Mucosa of descending colon (tissue), 3 donors: Measurements from ENCODE around the gene SLC31A1. TPM values are rescaled to one million over a fixed set of nuclear protein-coding genes. Genes with fewer than 3 reads are reported as not detected.
"Not testable (repeated sequence)": the region's sequence is repeated elsewhere in the genome, so short reads cannot be mapped to it uniquely, and the experiment has no call there.

Source experiments
- ATAC-seq: fragments of 200-7000 bp; cut with Tn5 transposase; one replicate; pipeline ENCODE4 v1.9.1; 2020; ENCODE audit warnings: mild to moderate bottlenecking, moderate library complexity
- DNase-seq, 3 donors: peaks; one replicate each; pipeline ENCODE4 v3.0.0-alpha.2; 2020
- H3K36me3 ChIP-seq: fragments of 200-600 bp; one replicate; pipeline ENCODE4 v1.8.0; 2021; ENCODE audit warnings: low read depth, mild to moderate bottlenecking
- H3K4me1 ChIP-seq: fragments of 200-600 bp; one replicate; pipeline ENCODE4 v1.8.0; 2021; ENCODE audit warnings: low read depth, mild to moderate bottlenecking
- H3K4me3 ChIP-seq: fragments of 200-600 bp; one replicate; pipeline ENCODE4 v1.8.0; 2021; ENCODE audit warnings: mild to moderate bottlenecking
- H3K9me3 ChIP-seq: fragments of 200-600 bp; one replicate; pipeline ENCODE4 v1.8.0; 2021; ENCODE audit warnings: mild to moderate bottlenecking
- intact Hi-C, 2 donors: fragments of 100-400 bp; cut with DNase I in 1 of 2; cut with micrococcal nuclease in 1 of 2; formaldehyde crosslinking; loops; one replicate each; pipeline versions ENCODE4 v1.11.0 to v1.11.1; 2022; cut with DNase I, micrococcal nuclease
- total RNA-seq, 3 donors: library from RNA; stranded (reverse); fragmentation: NEBNext Ultra II Directional in 2 of 3; extraction: Animal tissue kit (Norgen Biotek cat#: 25700) in 2 of 3; gene quantifications; one replicate each; pipeline versions ENCODE4 v1.2.1 to v1.2.4, GENCODE V29; 2021 to 2023
- TF ChIP-seq, protein P1 (sequence below): fragments of 200-600 bp; IDR thresholded peaks from one replicate; pipeline ENCODE4 v1.8.0; 2022; ENCODE audit warnings: antibody characterized with exemption, mild to moderate bottlenecking
- donor health status: DM: no; HTN: no; CAD: no; lungs with moderate emphysema.
- donor health status: DM: no; HTN: no; CAD: no.
- donor health status: DM: no; HTN: yes; CAD: no.

SLC31A1 gene
- total RNA-seq, 3 donors from 2014 or later, result 26.5 to 63.7 (median 34.7) TPM

DNA sequence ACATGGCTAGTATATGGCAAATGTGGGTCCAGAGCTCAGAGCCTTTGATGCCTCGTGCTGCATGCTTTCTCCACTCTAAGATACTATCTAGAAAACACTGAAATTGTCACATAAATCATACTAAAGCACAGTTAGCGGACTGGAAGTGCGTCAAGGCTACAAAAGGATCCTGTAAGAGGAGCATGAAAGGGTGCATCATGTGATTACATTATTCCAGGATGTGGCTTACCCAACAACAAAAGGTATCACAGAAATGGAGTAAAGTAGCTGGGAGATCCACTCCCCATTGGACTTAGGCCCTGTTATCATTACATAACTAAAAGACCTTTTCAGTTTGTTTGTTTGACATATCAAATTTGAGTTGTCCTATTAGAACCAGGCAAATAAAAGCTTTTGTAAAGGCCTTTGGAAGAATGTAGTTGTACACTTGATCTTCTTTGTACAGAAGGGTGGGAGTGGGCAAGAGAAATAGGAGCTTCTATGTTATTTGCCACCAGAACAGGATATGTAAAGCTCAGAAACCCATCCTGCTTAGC, 6.9 kb downstream of the SLC31A1 start:
- H3K9me3 ChIP-seq, result no peaks in the 10 kb centered on the region
- no peak for DNase-seq
- H3K4me1 ChIP-seq, result peaks cover 8% of the 10 kb centered on the region
- no peaks in the 10 kb centered on the region for H3K36me3 ChIP-seq
- TF ChIP-seq, protein P1, sequence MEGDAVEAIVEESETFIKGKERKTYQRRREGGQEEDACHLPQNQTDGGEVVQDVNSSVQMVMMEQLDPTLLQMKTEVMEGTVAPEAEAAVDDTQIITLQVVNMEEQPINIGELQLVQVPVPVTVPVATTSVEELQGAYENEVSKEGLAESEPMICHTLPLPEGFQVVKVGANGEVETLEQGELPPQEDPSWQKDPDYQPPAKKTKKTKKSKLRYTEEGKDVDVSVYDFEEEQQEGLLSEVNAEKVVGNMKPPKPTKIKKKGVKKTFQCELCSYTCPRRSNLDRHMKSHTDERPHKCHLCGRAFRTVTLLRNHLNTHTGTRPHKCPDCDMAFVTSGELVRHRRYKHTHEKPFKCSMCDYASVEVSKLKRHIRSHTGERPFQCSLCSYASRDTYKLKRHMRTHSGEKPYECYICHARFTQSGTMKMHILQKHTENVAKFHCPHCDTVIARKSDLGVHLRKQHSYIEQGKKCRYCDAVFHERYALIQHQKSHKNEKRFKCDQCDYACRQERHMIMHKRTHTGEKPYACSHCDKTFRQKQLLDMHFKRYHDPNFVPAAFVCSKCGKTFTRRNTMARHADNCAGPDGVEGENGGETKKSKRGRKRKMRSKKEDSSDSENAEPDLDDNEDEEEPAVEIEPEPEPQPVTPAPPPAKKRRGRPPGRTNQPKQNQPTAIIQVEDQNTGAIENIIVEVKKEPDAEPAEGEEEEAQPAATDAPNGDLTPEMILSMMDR, result no peak
- no peak overlapping the region for H3K4me3 ChIP-seq
- intact Hi-C loops, result no loop called here
- ATAC-seq, result no peak

DNA sequence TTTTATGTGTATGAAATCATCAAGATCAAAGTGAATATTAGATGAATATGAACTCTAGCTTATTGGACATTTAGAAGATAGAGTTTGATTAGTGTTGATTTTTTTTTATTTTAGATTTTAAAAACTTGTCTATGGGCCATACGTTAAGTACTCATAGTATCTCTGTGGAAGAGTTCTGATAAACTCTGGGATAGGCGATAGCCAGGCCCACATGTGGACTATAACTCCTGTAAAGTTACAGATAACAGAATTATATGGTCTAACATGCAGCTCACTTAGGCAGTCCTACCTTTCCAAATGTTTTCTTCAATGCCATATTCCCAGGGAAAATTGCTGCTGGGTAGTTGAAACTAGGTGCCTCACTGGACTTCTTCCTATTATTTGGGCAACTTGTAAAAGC, 10.4 kb downstream of the SLC31A1 start:
- no peaks in the 10 kb centered on the region for H3K9me3 ChIP-seq
- intact Hi-C loops, result no loop called here
- H3K4me3 ChIP-seq, result no peak overlapping the region
- TF ChIP-seq, protein P1, result no peak
- ATAC-seq, result no peak
- peaks cover 11% of the 10 kb centered on the region for H3K4me1 ChIP-seq
- H3K36me3 ChIP-seq, result no peaks in the 10 kb centered on the region
- DNase-seq, result no peak

DNA sequence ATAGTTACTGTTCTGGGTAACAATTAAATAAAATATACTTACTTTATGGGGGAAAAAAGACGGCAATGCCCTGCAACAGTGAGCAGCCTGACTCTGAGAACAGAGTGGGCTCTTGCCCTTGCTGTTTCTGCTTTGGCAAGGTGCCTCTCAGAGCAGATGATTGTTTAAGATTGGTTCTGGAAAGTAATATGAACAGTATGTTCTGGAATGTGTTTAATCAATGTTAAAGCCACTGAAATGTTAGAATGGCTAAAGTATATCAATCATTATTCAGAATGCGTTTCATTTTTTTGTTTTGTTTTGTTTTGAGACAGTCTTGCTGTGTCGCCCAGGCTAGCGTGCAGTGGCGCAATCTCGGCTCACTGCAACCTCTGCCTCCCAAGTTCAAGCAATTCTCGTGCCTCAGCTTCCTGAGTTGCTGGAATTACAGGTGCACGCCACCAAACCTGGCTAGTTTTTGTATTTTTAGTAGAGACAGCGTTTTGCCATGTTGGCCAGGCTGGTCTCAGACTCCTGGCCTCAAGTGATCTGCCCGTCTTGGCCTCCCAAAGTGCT, 14.4 kb downstream of the SLC31A1 start:
- H3K36me3 ChIP-seq, H3K4me3 ChIP-seq, DNase-seq, ATAC-seq, H3K9me3 ChIP-seq, intact Hi-C loops: not testable (repeated sequence)
- peaks cover 11% of the 10 kb centered on the region for H3K4me1 ChIP-seq

DNA sequence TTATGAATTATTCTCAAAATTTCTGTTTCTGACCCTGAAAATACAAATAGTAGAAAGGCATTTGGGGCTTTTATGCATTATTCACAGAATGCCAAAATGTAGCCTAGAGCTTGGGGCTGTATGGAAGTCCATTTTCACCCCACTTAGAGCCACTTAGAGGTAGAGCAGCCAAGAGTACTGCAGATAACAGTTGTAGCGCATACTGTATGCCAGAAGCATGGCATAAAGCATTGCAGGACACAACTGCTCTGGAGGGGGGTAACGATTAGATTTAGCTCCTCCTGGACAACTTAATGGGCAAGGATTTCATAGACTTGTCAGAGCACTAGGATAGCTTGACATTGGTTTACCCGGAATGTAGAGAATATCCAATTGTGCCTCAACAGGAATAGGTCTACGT, 15.7 kb downstream of the SLC31A1 start:
- intact Hi-C loops, result no loop called here
- no peaks in the 10 kb centered on the region for H3K36me3 ChIP-seq
- DNase-seq, result no peak
- H3K9me3 ChIP-seq, result no peaks in the 10 kb centered on the region
- no peak for ATAC-seq
- TF ChIP-seq, protein P1, result no peak
- H3K4me3 ChIP-seq, result no peak overlapping the region
- peaks cover 11% of the 10 kb centered on the region for H3K4me1 ChIP-seq

DNA sequence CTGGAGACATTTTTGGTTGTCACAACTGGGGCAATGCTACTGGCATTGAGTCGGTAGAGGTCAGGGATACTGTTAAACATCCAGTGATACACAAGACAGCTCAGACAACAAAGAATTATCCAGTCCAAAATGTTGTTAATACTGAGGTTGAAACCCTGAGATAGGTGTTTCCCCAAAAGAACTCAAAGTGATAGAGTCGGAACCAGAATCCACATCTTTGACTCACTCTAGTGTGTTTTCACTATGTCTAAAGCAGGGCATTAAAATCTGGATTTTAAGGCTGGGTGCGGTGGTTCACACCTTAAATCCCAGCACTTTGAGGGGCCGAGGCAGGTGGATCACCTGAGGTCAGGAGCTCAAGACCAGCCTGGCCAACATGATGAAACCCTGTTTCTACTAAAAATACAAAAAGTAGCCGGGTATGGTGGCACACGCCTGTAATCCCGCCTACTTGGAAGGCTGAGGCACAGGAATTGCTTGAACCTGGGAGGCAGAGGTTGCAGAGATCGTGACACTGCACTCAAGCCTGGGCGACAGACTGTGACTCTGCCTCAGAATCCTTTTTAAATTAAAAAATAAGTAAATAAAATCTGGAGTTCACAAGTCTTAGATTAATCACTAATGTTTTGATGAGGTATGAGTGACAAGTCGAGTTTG, 17.0 kb downstream of the SLC31A1 start:
- Histone ChIP-seq H3K36me3 (no peaks in the 10 kb centered on the region), H3K4me1 (peaks cover 4% of the 10 kb centered on the region), H3K4me3 (no peak overlapping the region), H3K9me3 (no peaks in the 10 kb centered on the region)
- TF ChIP-seq, protein P1, result no peak
- ATAC-seq (no peak), DNase-seq (no peak)
- intact Hi-C loops, result no loop called here

DNA sequence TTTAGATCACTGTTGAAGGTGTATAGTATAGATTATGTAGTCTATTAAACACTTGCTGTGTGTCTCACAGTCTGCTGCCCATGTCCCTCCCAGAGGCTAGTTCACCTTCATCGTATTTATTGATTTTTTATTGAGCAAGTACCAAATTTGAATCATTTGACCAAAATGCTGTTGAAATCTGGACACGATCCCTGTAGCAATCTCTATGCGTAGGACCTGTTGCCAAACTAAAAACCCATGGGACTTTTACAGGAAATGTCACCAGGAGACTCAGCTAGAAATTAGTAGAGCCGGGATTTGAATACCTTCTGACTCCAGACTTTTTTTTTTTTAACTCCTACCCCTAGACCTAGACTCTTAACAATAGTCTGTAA, 17.5 kb downstream of the SLC31A1 start:
- intact Hi-C loops, result no loop called here
- no peak for ATAC-seq
- Histone ChIP-seq H3K4me3 (no peak overlapping the region), H3K9me3 (no peaks in the 10 kb centered on the region), H3K36me3 (no peaks in the 10 kb centered on the region), H3K4me1 (no peaks in the 10 kb centered on the region)
- TF ChIP-seq, protein P1, result no peak
- DNase-seq, result no peak
